T-helper 22 cell (primary cell): ENCODE data around the gene ZNF716.
"Not testable (repeated sequence)": the region's sequence is repeated elsewhere in the genome, so short reads cannot be mapped to it uniquely, and the experiment has no call there.

ENCODE experiments used
- DNase-seq: peaks from one replicate; pipeline ENCODE4 v3.0.0-alpha.2; 2020; ENCODE audit warnings: low read depth

ZNF716 gene

DNA sequence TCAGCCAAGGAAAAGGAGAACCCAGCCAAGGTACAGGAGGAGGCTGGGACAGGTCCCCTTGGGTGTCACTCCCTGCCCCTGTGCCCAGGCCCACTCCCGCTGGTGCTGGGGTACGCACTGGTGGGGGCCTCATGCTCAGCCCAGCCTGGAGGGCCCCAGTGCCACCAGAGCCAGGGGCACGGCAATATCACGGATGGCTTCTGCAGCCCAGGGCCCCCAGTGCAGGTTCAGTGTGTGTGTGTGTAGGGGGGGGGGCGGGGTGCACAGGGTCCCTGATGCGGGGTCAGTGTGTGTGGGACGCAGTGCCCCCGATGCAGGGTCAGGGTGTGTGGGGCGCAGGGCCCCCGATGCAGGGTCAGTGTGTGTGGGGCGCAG is 23.4 kb upstream of the ZNF716 start:
- no peak for DNase-seq

DNA sequence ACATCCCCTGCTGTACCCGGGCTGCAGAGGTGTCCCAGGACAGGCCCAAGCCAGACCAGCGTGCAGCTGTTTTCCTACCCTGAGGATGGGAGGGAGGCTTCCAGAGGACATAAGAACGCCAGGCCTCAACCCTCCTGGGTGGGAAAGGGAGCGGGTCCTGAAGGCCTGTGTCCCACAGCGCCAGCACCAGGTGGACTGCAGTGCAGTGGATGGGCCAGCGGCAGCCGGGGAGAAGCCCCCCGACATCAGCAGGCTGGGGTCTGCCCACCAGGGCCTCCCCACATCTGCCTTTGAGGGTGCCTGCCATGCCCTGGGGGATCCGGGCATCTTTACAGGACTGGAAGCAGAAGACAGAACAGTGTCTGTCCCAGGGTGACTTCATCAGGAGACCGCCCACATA is 22.8 kb upstream of the ZNF716 start:
- no peak for DNase-seq

DNA sequence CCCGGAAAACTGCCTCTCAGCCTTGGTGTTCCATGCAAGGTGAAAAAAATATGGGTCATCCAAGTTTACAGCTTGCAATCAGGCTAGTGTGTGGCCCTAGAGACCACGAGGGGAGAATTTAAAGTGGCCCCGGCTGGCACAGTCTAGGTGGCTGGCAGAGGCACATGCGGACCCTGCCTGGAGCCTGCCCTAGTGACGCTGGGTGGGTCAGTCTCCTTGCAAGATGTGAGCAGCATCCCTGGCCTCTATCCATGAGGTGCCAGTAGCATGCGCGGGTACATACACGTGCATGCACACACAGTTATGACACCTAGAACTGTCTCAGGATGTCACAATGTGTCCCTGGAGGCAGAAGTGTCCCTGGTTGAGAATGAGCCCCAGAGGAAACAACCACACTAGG is 22.4 kb upstream of the ZNF716 start:
- no peak for DNase-seq

DNA sequence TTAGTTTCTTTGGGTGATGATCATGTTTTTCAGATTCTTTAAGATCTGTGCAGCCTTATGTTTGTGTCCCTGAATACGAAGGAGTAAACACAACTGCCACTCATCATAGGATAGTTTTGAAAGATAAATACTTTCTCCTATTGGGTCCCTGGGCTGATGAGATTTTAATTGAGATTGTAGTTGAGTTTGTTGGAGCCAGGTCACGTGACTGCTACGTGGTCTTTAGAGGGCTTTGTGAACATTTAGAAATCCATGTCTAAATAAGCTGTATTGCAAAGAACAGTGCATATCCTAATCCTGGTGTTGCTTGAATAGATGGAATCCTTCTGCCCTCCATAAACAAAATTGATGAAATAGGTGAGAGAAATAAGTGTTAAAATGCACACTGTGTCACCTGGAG is 17.4 kb upstream of the ZNF716 start:
- no peak for DNase-seq

DNA sequence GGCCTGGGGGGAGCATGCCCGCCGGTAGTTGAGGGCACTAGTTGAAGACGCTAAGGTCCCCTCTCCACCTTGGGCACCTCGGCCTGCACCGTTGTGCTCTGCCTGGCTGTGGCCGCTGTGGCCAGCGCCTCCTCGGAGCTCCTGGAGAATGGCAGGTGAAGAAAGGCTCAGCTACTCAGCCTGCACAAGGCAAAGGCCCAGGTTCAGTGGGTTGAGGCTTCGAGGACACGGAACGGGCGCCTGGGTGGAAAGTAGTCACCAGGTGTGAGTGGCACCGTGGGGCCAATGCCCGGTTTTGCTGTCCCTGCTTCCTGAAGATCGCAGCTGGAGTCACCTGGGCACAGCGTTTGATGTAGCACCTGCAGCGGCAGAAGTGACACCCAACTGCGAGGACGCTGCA is 12.4 kb upstream of the ZNF716 start:
- no peak for DNase-seq

DNA sequence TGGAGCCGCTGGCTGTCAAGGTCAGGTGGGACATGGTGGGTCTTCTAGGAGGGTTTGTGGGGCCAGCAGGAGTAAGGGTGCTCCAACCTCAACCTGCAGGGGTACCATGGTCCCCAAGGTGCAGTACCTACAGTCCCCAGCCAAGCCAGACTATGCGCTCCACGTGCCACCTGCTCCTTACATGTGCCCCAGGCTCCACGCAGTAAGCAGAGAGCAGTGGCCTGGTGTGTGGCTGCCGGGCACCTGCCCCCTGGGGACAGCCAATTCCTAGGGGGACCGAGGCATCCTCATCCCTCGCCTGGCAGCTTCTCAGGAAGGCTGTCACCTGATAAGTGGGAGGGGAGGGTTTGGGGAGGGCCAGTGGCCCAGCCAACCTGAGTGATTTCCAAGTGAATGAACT is 11.7 kb upstream of the ZNF716 start:
- DNase-seq: no peak

DNA sequence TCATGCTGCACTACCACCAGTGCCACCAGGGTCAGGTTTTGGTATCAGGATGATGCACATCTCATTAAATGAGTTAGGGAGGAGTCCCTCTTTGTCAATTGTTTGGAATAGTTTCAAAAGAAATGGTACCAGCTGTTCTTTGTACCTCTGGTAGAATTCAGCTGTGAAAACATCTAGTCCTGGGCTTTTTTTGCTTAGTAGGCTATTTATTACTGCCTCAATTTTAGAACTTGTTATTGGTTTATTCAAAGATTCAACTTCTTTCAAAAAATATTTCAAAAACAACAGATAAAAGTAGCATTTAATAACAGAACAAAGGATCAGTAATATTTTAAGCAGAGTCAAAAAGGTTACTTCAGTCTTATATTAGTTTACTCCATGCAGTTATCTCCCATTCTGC is 6.4 kb upstream of the ZNF716 start:
- DNase-seq: no peak

DNA sequence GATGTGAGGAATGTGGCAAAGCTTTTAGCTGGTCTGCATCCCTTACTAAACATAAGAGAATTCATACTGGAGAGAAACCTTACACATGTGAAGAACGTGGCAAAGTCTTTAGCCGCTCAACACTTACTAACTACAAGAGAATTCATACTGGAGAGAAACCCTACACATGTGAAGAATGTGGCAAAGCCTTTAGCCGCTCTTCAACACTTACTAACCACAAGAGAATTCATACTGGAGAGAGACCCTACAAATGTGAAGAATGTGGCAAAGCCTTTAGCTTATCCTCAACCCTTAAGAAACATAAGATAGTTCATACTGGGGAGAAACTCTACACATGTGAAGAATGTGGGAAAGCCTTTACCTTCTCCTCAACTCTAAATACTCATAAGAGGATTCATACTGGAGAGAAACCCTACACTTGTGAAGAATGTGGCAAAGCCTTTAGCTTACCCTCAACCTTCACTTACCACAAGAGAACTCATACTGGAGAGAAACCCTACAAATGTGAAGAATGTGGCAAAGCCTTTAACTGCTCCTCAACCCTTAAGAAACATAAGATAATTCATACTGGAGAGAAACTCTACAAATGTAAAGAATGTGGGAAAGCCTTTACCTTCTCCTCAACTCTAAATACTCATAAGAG is 19.3 kb downstream of the ZNF716 start:
- DNase-seq: not testable (repeated sequence)

DNA sequence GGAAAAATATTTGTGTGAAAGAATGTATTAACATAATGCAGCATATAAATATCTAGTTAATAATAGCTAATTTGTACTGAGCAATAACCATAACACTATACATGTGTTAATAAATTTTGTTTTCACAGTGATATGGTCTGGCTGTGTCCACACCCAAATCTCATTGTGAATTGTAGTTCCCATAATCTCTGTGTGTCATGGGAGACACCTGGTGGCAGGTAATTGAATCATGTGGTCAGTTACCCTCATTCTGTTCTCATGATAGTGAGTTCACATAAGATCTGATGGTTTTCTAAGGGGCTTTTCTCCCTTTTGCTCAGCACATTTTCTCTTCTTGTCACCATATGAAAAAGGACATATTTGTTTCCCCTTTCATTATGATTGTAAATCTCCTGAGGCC is 30.3 kb downstream of the ZNF716 start:
- DNase-seq: not testable (repeated sequence)

DNA sequence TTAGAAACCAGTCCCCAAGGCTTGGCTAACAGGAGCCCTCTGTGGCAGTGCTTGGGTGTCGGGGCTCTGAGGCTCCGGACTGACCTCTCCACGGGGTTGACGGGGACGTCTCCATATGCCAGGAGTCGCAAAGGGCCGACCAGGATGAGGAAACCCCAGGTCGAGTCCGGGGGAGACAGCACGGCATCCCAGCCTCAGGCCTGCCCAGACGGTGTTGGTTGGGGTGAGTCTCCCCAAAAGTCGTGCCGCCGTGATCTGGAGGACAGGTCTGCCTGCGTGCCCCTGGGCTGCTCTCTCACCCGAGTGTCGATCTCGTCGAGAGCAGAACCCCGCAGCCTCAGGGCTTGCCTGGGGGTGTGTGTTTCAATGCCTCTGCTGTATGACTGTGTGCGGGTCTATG is 35.0 kb downstream of the ZNF716 start:
- not testable (repeated sequence) for DNase-seq

DNA sequence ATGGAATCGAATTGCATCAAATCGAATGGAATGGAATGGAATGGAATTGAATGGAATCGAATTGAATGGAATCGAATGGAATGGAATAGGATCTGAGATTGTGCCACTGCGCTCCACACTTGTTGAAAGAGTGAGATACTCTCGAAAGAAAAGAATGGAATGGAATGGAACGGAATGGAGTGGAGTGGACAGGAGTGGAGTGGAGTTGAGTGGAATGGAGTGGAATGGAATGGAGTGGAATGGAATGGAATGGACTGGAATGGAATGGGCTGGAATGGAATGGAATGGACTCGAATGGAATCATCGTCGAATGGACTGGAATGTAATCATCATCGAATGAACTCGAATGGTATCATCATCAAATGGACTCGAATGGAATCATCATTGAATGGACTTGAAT is 38.0 kb downstream of the ZNF716 start:
- no peak for DNase-seq

DNA sequence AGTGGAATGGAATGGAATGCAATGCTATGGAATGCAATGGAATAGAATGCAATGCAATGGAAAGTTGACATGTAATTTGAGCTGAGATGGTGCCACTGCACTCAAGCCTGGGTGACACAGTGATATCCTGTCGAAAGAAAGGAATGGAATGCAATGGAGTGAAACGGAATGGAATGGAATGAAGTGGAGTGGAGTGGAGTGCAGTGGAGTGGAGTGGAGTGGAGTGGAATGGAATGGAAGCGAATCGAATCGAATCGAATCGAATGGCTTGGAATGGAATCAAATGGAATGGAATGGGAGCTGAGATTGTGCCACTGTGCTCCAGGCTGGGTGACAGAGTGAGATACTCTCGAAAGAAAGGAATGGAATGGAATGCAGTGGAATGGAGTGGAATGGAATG is 45.1 kb downstream of the ZNF716 start:
- DNase-seq: not testable (repeated sequence)

DNA sequence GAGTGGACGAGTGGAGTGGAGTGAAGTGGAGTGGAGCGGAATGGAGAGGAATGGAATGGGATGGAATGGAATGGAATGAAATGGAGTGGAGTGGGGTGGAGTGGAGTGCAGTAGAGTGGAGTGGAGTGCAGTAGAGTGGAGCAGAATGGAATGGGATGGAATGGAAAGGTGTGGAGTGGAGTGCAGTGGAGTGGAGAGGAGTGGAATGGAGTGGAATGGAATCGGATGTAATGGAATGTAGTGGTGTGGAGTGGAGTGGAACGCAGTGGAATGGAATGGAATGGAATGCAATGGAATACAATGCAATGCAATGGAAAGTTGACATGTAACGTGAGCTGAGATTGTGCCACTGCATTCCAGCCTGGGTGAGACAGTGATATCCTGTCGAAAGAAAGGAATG is 46.4 kb downstream of the ZNF716 start:
- no peak for DNase-seq

DNA sequence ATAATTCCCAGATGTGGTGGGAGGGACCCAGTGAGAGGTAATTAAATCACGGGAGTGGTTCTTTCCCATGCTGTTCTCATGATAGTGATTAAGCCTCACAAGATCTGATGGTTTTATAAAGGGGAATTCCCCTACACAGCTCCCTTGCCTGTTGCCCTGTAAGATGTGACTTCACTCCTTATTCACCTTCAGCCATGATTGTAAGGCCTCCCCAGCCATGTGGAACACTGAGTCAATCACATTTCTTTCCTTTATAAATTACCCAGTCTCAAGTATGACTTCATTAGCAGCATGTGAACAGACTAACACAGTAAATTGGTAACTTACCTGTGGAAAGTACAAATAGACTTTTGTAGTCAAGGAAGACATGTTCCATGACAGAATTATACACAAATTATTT is 55.2 kb downstream of the ZNF716 start:
- no peak for DNase-seq
